Transverse colon (tissue), 4 donors: ENCODE measurements around the gene HELZ2. TPM values are rescaled to one million over a fixed set of nuclear protein-coding genes. Genes with fewer than 3 reads are reported as not detected.

Experiments used
- DNase-seq: peaks from one replicate; pipeline ENCODE4 v3.0.0-alpha.2; 2019
- H3K27ac ChIP-seq, 4 donors: fragments of 200-600 bp; sonication (generic); 2 replicates each; pipeline ENCODE4 v1.5.1; 2016 to 2018; ENCODE audit warnings: inconsistent platforms in 4 of 4
- H3K27me3 ChIP-seq: fragments of 200-600 bp; sonication (generic); 2 replicates; pipeline ENCODE4 v1.5.1; 2017; ENCODE audit warnings: inconsistent platforms
- H3K36me3 ChIP-seq, 4 donors: fragments of 200-600 bp; sonication (generic); 2 replicates each; pipeline ENCODE4 v1.5.1; 2017 to 2019; ENCODE audit warnings: inconsistent platforms in 4 of 4
- H3K4me1 ChIP-seq, 4 donors: fragments of 200-600 bp; sonication (generic); 2 replicates each; pipeline ENCODE4 v1.5.1; 2017 to 2020; ENCODE audit warnings: inconsistent platforms in 4 of 4
- H3K4me3 ChIP-seq, 4 donors: fragments of 200-600 bp; sonication (generic); 1 replicate in 1 of 4; 2 replicates in 3 of 4; pipeline versions ENCODE4 v1.5.1 to v1.6.1; 2017 to 2019; ENCODE audit warnings: inconsistent platforms in 4 of 4
- H3K9me3 ChIP-seq, 2 donors: fragments of 200-600 bp; sonication (generic); 2 replicates each; pipeline ENCODE4 v1.5.1; 2017 to 2019; ENCODE audit warnings: inconsistent platforms in 2 of 2
- CTCF ChIP-seq, 5 experiments: fragments of 200-600 bp in 3 of 5; fragments of 450-650 bp in 2 of 5; sonication (generic) in 3 of 5; IDR thresholded peaks; 1 replicate in 2 of 5; 2 replicates in 3 of 5; pipeline ENCODE4 v1.5.1; 2016 to 2017; ENCODE audit warnings: antibody characterized with exemption in 5 of 5, inconsistent platforms in 3 of 5, mild to moderate bottlenecking in 2 of 5, moderate library complexity in 1 of 5
- EP300 ChIP-seq: sonication (generic); formaldehyde crosslinking; IDR thresholded peaks from one replicate; pipeline ENCODE4 v1.6.1; 2017; ENCODE audit warnings: antibody characterized with exemption, low read depth
- POLR2A ChIP-seq: fragments of 450-650 bp; IDR thresholded peaks from one replicate; pipeline ENCODE4 v1.6.1; 2016; ENCODE audit warnings: antibody characterized with exemption, mild to moderate bottlenecking, moderate library complexity
- POLR2AphosphoS5 ChIP-seq, 3 donors: sonication (generic); formaldehyde crosslinking; IDR thresholded peaks; one replicate each; pipeline ENCODE4 v1.6.1; 2016; ENCODE audit warnings: antibody characterized with exemption in 3 of 3
- WGBS, 2 donors: methylation state at CpG; one replicate each; pipeline ENCODE4 v1.1.5; 2018; ENCODE audit warnings: low coverage in 1 of 2; 5-methylcytosine and 5-hydroxymethylcytosine counted together
- in situ Hi-C, 4 donors: fragments of 200-750 bp; cut with MboI; loops; one replicate each; pipeline versions ENCODE4 v1.15.0 to v1.15.1; 2017; ENCODE audit warnings: low sequenced_read_pairs in 3 of 4, low pct_ligation_motif_present in 1 of 4, low pct_unique_long_range_greater_than_20kb in 1 of 4
- intact Hi-C: fragments of 100-400 bp; cut with DNase I; formaldehyde crosslinking; loops from one replicate; pipeline ENCODE4 v1.15.1; 2023; ENCODE audit warnings: low total_unique reads
- total RNA-seq, 4 donors: library from RNA; depleted of rRNA; stranded (reverse); fragments of >200 nt; gene quantifications; one replicate each; pipeline ENCODE4 v1.1.0, GENCODE V29; 2016

Gene HELZ2
- total RNA-seq, 4 donors from 2014 or later = 32.9 to 49.4 (median 38.8) TPM

DNA sequence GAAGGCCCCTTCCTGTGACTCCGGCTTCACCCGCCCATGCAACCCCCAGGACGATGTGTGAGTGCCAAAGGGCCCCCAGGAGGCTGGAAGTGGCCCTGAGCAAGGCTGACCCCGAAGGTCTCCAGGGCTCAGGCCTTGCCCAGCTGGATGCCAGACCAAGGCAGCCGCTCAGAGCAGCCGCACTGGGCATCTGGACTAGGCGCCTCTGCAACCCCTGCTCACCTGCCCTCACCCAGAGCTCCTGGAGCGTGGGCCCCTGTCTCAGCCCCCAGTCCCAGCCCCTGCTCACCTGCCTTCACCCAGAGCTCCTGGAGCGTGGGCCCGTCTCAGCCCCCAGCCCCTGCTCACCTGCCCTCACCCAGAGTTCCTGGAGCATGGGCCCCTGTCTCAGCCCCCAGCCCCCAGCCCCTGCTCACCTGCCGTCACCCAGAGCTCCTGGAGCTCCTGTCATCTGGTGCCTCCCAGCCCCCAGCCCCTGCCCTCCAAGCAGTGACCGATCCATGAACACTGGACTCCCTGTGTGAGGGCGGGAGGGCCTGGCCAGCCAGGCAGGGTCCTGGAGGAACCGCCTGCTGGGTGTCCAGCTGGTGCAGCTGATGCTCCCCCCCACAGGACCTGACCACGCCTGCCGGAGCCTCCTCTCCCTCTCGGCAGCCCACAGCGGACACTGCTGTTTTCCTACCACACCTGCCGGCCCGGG lies 27.6 kb downstream of the HELZ2 start:
- peaks cover 5 to 37% (median 27%) of the 10 kb centered on the region in 4 donors for H3K4me1 ChIP-seq
- peak overlapping the region in 1 of 4 donors; percentile 69 for H3K27ac ChIP-seq
- in situ Hi-C loops = loop anchor here in 1 of 4 donors (25.0 kb wide), 1 partner anchor 91 kb away; the partner anchor contains the start of gene GMEB2
- H3K4me3 ChIP-seq = no peak overlapping the region
- no peaks in the 10 kb centered on the region for H3K9me3 ChIP-seq
- TF ChIP-seq CTCF (IDR thresholded peaks at IDR 0.05) (no peak), EP300 (no peak), POLR2AphosphoS5 (IDR thresholded peaks at IDR 0.05) (no peak), POLR2A (no peak)
- peaks cover 51% of the 10 kb centered on the region for H3K27me3 ChIP-seq
- no peak for DNase-seq
- intact Hi-C loops = no loop called here
- no peaks in the 10 kb centered on the region for H3K36me3 ChIP-seq
- WGBS, 2 donors = 61% methylated on average over 14 of the region's 20 CpGs; no CpG with 5 or more reads in 1 of the 2 donors

DNA sequence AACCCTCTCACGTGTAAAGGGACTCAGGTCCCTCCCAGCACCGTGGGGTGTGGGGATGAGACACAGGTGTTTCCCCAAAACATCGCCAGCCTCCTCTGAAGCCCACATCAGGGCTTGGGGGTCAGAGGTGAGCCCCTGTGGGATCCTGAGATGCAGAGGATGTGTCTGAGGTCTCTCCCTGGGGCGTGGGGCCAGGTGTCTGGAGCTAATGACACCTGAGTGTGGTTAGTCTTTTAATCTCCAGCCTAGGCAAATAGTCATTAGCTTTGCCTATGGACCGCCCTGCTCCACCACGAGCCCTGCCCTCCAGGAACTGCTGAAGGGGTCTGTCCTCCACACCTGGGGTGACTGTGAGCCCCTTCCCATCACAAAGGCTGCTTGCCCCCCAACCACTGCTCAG lies 28.2 kb downstream of the HELZ2 start:
- intact Hi-C loops (no loop called here), in situ Hi-C loops (loop anchor here in 1 of 4 donors (25.0 kb wide), 1 partner anchor 91 kb away; the partner anchor contains the start of gene GMEB2)
- DNase-seq = peak; percentile 38
- H3K4me3 ChIP-seq = no peak overlapping the region
- H3K27ac ChIP-seq = peak overlapping the region; percentile 30 to 69 (median 58)
- WGBS, 2 donors = 27% methylated on average over 5 of the region's 6 CpGs; no CpG with 5 or more reads in 1 of the 2 donors
- TF ChIP-seq POLR2A (peak; percentile 11), EP300 (no peak)
- peaks cover 5 to 41% (median 27%) of the 10 kb centered on the region in 4 donors for H3K4me1 ChIP-seq
- H3K27me3 ChIP-seq = peaks cover 47% of the 10 kb centered on the region
- H3K36me3 ChIP-seq = no peaks in the 10 kb centered on the region
- no peaks in the 10 kb centered on the region for H3K9me3 ChIP-seq

GRCh38 chr20:63544958-63545516 lies 29.0 kb downstream of the HELZ2 start:
- Histone ChIP-seq H3K9me3 (no peaks in the 10 kb centered on the region), H3K4me3 (no peak overlapping the region), H3K27me3 (peaks cover 39% of the 10 kb centered on the region), H3K27ac (peak overlapping the region; percentile 30 to 69 (median 58)), H3K36me3 (no peaks in the 10 kb centered on the region), H3K4me1 (peaks cover 5 to 41% (median 27%) of the 10 kb centered on the region in 4 donors)
- in situ Hi-C loops = loop anchor here in 1 of 4 donors (25.0 kb wide), 1 partner anchor 92 kb away; the partner anchor contains the start of gene GMEB2
- no peak for TF ChIP-seq CTCF (IDR thresholded peaks at IDR 0.05)
- peak; percentile 23 for TF ChIP-seq EP300
- TF ChIP-seq POLR2AphosphoS5 (IDR thresholded peaks at IDR 0.05) = peak; percentile 24 to 36 (median 30)
- TF ChIP-seq POLR2A = no peak
- intact Hi-C loops = no loop called here
- peak; percentile 78 for DNase-seq
- WGBS, 2 donors = 45% methylated on average over 18 of the region's 19 CpGs; no CpG with 5 or more reads in 1 of the 2 donors

DNA sequence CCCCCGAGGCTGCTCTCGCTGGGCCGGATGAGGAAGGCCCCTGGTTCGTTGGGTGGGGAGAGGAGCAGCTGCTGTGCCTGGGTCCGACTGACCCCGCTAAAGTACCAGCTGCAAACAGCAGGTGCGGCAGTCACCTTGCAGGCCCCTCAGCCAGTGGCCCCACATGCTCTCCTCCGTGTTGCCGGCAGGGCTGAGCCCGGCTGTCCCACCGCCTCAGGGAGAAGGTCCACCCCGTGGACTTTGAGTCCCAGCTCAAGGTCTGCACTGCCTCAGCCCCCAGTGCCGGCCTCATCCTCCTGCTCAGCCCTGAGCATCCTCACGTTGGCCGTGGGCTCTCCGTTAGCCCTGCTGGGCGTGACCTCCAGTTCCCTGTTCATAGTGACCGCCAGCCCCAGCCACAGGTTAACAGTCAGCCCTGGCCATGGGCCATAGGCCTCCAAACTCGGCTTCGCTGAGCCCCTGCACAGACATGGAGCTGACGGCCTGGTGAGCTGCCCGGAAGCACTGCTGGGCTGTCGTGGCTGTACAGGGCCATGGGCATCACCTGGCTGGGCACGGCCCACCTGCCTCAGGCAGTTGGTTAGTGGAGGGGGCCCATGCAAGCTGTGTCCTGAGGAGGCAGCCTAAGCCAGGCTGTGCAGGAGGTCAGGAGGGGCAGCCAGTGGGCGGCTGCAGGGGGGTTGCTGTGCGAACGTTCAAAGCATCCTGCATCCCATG lies 29.6 kb downstream of the HELZ2 start:
- peak overlapping the region in 3 of 4 donors; percentile 35 to 69 (median 42) for H3K27ac ChIP-seq
- in situ Hi-C loops = loop anchor here in 1 of 4 donors (25.0 kb wide), 1 partner anchor 93 kb away; the partner anchor contains the start of gene GMEB2
- no peak for DNase-seq

More for the DNA sequence above, 29.6 kb downstream of the HELZ2 start:
- TF ChIP-seq CTCF (IDR thresholded peaks at IDR 0.05) (no peak), POLR2AphosphoS5 (IDR thresholded peaks at IDR 0.05) (no peak), POLR2A (no peak), EP300 (no peak)
- H3K4me3 ChIP-seq = no peak overlapping the region
- H3K4me1 ChIP-seq = peaks cover 6 to 42% (median 28%) of the 10 kb centered on the region in 4 donors
- intact Hi-C loops = no loop called here
- H3K9me3 ChIP-seq = no peaks in the 10 kb centered on the region
- peaks cover 33% of the 10 kb centered on the region for H3K27me3 ChIP-seq
- no peaks in the 10 kb centered on the region for H3K36me3 ChIP-seq
- WGBS, 2 donors = 40 to 60% methylated on average over 1 to 21 of the region's 27 CpGs
